ENCODE results near the gene PEX5L.

The PEX5L gene

DNA sequence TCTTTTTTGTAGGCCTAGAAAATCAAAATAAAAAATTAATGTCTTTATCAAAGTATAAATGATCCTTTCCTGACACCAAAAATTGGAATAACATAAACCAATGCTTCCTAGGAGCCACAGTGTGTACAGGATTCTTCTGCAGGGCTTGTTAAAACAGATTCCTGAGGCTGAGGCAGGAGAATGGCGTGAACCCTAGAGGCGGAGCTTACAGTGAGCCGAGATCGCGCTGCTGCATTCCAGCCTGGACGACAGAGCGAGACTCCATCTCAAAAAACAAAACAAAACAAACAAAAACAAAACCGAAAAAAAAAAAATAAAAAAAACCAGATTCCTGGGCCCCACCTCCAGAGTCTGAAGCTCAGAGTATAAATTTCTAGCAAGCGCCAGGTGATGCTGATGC is 78.0 kb downstream of the PEX5L start:
- H3K9ac ChIP-seq (ENCODE audit: low read length in 5 of 5) = no peak overlapping the region
- no peak overlapping the region for H3K4me3 ChIP-seq (ENCODE audit: low read depth in 1 of 5, low read length in 5 of 5)
- no peak overlapping the region for H3K27ac ChIP-seq (ENCODE audit: low read depth, low read length)
- H3K4me1 ChIP-seq (ENCODE audit: control insufficient read depth in 5 of 5, insufficient read depth in 5 of 5, low read length in 5 of 5) = peaks cover 0 to 9% (median 0%) of the 10 kb centered on the region in 5 donors
- no peaks in the 10 kb centered on the region for H3K27me3 ChIP-seq (ENCODE audit: control insufficient read depth in 5 of 5, insufficient read depth in 4 of 5, low read length in 5 of 5)
- no peaks in the 10 kb centered on the region for H3K36me3 ChIP-seq (ENCODE audit: control insufficient read depth in 5 of 5, insufficient read depth in 5 of 5, low read length in 5 of 5)
- H3K9me3 ChIP-seq (ENCODE audit: control insufficient read depth in 5 of 5, low read length in 5 of 5) = no peaks in the 10 kb centered on the region

DNA sequence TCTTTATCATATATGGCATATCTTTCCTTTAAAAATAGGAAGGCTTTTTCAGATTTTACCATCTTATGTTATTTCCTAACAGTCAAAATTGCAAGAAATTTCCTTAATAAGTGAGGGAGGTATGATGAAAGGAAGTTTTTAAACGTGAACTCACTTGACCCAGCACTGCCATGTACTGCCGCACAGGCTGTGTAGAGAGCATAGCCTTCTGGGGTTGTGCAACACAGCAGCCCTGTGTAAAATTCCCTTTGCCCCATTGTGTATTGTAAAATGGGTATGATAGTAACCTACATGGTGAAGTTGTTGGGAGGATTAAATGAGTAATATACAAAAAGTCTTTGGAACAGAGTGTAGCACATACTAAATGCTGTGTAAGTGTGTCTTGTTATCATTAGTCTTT is 78.6 kb downstream of the PEX5L start:
- no peak overlapping the region for H3K4me3 ChIP-seq (ENCODE audit: low read depth in 1 of 5, low read length in 5 of 5)
- H3K9ac ChIP-seq (ENCODE audit: low read length in 5 of 5) = no peak overlapping the region
- no peaks in the 10 kb centered on the region for H3K27me3 ChIP-seq (ENCODE audit: control insufficient read depth in 5 of 5, insufficient read depth in 4 of 5, low read length in 5 of 5)
- H3K9me3 ChIP-seq (ENCODE audit: control insufficient read depth in 5 of 5, low read length in 5 of 5) = no peaks in the 10 kb centered on the region
- peaks cover 0 to 9% (median 0%) of the 10 kb centered on the region in 5 donors for H3K4me1 ChIP-seq (ENCODE audit: control insufficient read depth in 5 of 5, insufficient read depth in 5 of 5, low read length in 5 of 5)
- H3K36me3 ChIP-seq (ENCODE audit: control insufficient read depth in 5 of 5, insufficient read depth in 5 of 5, low read length in 5 of 5) = no peaks in the 10 kb centered on the region
- no peak overlapping the region for H3K27ac ChIP-seq (ENCODE audit: low read depth, low read length)

DNA sequence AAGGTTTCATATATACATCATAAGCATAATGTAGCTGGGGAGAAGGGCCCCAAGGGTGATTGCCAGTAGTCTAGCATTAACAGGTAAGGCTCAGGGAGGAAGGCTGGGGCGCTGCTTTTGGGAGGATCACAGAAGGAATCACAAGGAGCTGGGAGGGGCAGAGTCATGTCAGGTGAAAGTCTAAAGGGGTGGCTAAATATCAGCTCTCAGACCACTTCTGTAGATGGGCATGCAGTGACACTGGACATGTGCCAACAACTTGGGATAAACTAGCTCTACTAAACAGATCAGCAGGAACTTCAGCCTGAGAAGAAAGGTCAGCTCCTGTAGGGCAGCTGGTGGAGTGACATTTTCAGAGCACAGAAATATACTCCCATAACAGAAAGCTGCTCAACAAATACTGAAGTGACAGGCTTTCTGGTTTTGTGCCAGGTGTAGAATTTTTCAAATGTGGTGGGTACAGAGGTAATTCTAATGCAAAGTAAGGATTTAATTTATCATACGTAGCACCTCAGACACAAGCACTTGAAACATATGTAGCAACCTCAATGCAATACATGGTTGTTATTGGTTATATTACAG is 79.4 kb downstream of the PEX5L start:
- Histone ChIP-seq H3K27me3 (ENCODE audit: control insufficient read depth in 5 of 5, insufficient read depth in 4 of 5, low read length in 5 of 5) (no peaks in the 10 kb centered on the region), H3K9me3 (ENCODE audit: control insufficient read depth in 5 of 5, low read length in 5 of 5) (no peaks in the 10 kb centered on the region), H3K9ac (ENCODE audit: low read length in 5 of 5) (no peak overlapping the region), H3K27ac (ENCODE audit: low read depth, low read length) (no peak overlapping the region), H3K4me1 (ENCODE audit: control insufficient read depth in 5 of 5, insufficient read depth in 5 of 5, low read length in 5 of 5) (peaks cover 0 to 9% (median 0%) of the 10 kb centered on the region in 5 donors), H3K4me3 (ENCODE audit: low read depth in 1 of 5, low read length in 5 of 5) (no peak overlapping the region), H3K36me3 (ENCODE audit: control insufficient read depth in 5 of 5, insufficient read depth in 5 of 5, low read length in 5 of 5) (no peaks in the 10 kb centered on the region)

DNA sequence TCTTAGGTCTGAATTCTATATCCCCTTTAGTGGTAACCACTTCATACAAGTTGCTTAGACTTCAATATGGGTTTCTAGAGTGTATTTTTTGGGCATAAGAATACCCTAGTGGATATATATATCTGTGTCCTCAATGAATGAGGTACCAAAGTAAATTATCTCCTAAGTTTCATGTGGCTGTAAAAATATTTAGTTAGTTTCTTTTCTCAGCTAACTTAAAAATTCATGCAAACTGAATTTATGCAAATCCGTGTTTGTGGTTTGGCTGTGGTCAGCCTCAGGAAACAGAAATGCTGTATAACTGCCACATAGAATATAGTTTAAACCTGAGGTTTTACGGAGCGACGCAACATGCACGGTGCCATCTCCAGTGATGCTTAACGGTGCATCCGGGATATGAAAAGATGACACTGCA is 80.3 kb downstream of the PEX5L start:
- Histone ChIP-seq H3K36me3 (ENCODE audit: control insufficient read depth in 5 of 5, insufficient read depth in 5 of 5, low read length in 5 of 5) (no peaks in the 10 kb centered on the region), H3K27me3 (ENCODE audit: control insufficient read depth in 5 of 5, insufficient read depth in 4 of 5, low read length in 5 of 5) (no peaks in the 10 kb centered on the region), H3K27ac (ENCODE audit: low read depth, low read length) (no peak overlapping the region), H3K4me1 (ENCODE audit: control insufficient read depth in 5 of 5, insufficient read depth in 5 of 5, low read length in 5 of 5) (peaks cover 0 to 9% (median 0%) of the 10 kb centered on the region in 5 donors), H3K9ac (ENCODE audit: low read length in 5 of 5) (no peak overlapping the region), H3K9me3 (ENCODE audit: control insufficient read depth in 5 of 5, low read length in 5 of 5) (no peaks in the 10 kb centered on the region), H3K4me3 (ENCODE audit: low read depth in 1 of 5, low read length in 5 of 5) (no peak overlapping the region)

DNA sequence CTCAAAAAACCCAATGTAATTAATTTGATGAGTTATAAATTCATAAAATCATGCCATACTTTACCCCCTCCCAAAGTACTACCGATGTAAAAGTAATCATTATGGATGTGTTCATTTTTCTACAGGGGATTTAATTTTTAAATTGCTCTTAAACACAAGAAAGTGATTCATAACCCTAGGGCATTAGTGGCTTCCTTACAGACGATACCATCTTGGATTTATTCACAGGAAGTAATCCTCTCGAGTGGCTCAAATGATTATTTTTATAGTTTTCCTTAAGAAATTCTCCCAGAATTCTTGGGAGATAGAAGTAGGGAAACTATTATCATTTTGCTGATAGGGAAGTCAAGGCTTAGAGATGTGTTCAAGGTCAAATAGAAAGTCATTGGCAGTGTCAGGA is 80.9 kb downstream of the PEX5L start:
- Histone ChIP-seq H3K36me3 (ENCODE audit: control insufficient read depth in 5 of 5, insufficient read depth in 5 of 5, low read length in 5 of 5) (no peaks in the 10 kb centered on the region), H3K4me3 (ENCODE audit: low read depth in 1 of 5, low read length in 5 of 5) (no peak overlapping the region), H3K27ac (ENCODE audit: low read depth, low read length) (no peak overlapping the region), H3K4me1 (ENCODE audit: control insufficient read depth in 5 of 5, insufficient read depth in 5 of 5, low read length in 5 of 5) (peaks cover 0 to 9% (median 0%) of the 10 kb centered on the region in 5 donors), H3K9ac (ENCODE audit: low read length in 5 of 5) (no peak overlapping the region), H3K9me3 (ENCODE audit: control insufficient read depth in 5 of 5, low read length in 5 of 5) (no peaks in the 10 kb centered on the region), H3K27me3 (ENCODE audit: control insufficient read depth in 5 of 5, insufficient read depth in 4 of 5, low read length in 5 of 5) (no peaks in the 10 kb centered on the region)

DNA sequence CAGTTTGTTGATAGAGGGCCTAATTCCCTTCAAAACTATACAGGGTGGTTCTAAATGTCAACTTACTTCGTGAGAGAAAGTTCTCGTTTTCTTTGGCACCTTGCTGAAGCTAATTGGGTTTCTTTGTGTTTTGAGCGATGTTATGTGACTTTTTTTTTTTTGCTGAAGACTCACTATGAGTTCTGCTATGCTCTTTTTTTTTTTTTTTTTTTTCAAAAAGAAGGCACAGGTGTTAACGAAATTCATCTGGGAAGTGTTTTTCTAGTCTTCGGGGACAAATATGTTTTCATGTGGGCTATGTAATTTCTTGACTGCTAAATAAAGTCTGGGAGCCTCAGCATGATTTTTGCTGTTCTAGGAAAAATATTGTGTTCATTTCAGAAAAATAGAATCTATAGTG is 81.5 kb downstream of the PEX5L start:
- Histone ChIP-seq H3K27me3 (ENCODE audit: control insufficient read depth in 5 of 5, insufficient read depth in 4 of 5, low read length in 5 of 5) (no peaks in the 10 kb centered on the region), H3K9ac (ENCODE audit: low read length in 5 of 5) (no peak overlapping the region), H3K9me3 (ENCODE audit: control insufficient read depth in 5 of 5, low read length in 5 of 5) (no peaks in the 10 kb centered on the region), H3K4me3 (ENCODE audit: low read depth in 1 of 5, low read length in 5 of 5) (no peak overlapping the region), H3K36me3 (ENCODE audit: control insufficient read depth in 5 of 5, insufficient read depth in 5 of 5, low read length in 5 of 5) (no peaks in the 10 kb centered on the region), H3K4me1 (ENCODE audit: control insufficient read depth in 5 of 5, insufficient read depth in 5 of 5, low read length in 5 of 5) (peaks cover 0 to 9% (median 0%) of the 10 kb centered on the region in 5 donors), H3K27ac (ENCODE audit: low read depth, low read length) (no peak overlapping the region)

DNA sequence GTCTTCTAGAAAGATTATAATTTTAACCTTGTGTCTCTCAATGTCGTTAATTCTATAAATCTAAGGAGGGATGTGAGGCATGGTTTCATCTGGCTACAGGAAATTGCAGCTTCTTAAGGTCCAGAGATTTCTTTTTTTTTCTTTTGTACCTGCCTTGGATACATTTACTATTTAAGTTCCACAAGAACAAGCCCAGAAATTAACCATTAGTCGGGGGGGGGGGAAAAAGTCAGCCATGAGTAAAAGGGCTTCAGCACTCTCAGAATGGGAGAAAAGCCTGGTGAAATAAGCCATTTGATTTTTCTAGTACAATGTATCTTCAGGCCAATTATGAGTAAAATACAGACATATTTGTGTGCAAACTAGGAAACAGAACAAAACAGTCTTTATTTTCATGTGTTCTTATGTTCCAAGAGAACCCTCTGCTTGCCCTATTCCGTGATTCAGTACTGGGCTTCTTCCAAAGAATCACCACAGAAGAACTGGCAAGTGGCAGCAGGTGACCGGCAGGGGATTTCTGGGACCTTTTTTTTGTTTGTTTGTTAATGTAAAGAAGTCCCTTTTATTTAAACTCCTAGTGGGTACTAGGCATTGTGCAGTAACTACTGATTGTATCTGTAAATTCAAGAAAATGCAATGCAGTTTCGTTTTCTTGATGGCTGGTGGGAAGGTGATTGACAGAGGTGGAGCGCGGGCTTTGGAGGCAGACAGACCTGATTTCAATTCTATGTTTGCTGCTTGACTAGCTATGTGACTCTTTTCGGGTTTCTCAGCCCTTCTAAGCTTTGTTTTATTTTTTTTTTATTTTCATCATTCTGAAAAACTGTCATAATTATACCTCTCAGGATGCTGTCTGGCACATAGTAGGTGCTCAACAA is 82.5 kb downstream of the PEX5L start:
- Histone ChIP-seq H3K36me3 (ENCODE audit: control insufficient read depth in 5 of 5, insufficient read depth in 5 of 5, low read length in 5 of 5) (no peaks in the 10 kb centered on the region), H3K4me3 (ENCODE audit: low read depth in 1 of 5, low read length in 5 of 5) (no peak overlapping the region), H3K9me3 (ENCODE audit: control insufficient read depth in 5 of 5, low read length in 5 of 5) (no peaks in the 10 kb centered on the region), H3K27ac (ENCODE audit: low read depth, low read length) (no peak overlapping the region), H3K9ac (ENCODE audit: low read length in 5 of 5) (no peak overlapping the region), H3K4me1 (ENCODE audit: control insufficient read depth in 5 of 5, insufficient read depth in 5 of 5, low read length in 5 of 5) (peaks cover 0 to 9% (median 0%) of the 10 kb centered on the region in 5 donors), H3K27me3 (ENCODE audit: control insufficient read depth in 5 of 5, insufficient read depth in 4 of 5, low read length in 5 of 5) (peaks cover 0 to 4% (median 0%) of the 10 kb centered on the region in 5 donors)

DNA sequence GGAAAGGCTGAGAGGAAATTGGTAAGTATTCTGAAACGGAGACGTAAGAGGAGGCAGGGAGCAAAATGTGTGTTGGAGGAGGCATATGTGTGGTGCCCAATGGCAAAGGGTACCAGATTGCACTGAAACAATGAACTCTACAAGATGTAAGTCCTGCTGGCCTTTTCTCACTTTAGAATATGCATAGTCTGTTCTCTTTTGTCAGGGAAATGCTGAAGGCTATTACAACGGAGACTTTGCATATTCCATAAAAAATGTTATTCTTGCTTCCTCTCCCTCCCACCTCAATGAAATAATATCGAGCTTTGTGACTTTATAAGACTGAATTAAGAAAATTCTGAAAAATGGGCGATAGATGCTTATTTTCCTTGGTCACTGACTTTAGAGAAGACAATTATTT is 85.9 kb downstream of the PEX5L start:
- no peak overlapping the region for H3K4me3 ChIP-seq (ENCODE audit: low read depth in 1 of 5, low read length in 5 of 5)
- no peak overlapping the region for H3K9ac ChIP-seq (ENCODE audit: low read length in 5 of 5)
- H3K27me3 ChIP-seq (ENCODE audit: control insufficient read depth in 5 of 5, insufficient read depth in 4 of 5, low read length in 5 of 5) = peaks cover 0 to 4% (median 0%) of the 10 kb centered on the region in 5 donors
- no peak overlapping the region for H3K27ac ChIP-seq (ENCODE audit: low read depth, low read length)
- no peaks in the 10 kb centered on the region for H3K4me1 ChIP-seq (ENCODE audit: control insufficient read depth in 5 of 5, insufficient read depth in 5 of 5, low read length in 5 of 5)
- H3K36me3 ChIP-seq (ENCODE audit: control insufficient read depth in 5 of 5, insufficient read depth in 5 of 5, low read length in 5 of 5) = no peaks in the 10 kb centered on the region
- no peaks in the 10 kb centered on the region for H3K9me3 ChIP-seq (ENCODE audit: control insufficient read depth in 5 of 5, low read length in 5 of 5)

DNA sequence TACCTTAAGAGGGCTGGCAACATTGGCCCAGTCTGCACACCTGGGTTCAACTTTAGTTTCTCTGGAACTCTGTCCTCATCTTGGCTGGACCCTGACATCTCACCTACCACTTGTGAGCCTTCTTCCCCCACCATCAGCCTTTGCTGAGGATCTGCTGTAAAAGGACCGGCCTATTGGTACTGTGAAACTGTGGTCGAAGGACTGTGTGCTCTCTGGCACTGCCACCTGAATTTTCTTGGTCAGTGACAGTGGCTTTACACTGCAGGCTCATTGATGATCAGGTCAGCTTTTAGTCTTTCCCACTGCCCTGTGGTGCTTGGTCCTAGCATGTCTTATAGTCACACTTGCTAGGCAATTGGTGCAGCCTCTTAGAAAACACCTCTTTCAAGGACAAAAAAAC is 86.9 kb downstream of the PEX5L start:
- Histone ChIP-seq H3K36me3 (ENCODE audit: control insufficient read depth in 5 of 5, insufficient read depth in 5 of 5, low read length in 5 of 5) (no peaks in the 10 kb centered on the region), H3K4me3 (ENCODE audit: low read depth in 1 of 5, low read length in 5 of 5) (no peak overlapping the region), H3K9me3 (ENCODE audit: control insufficient read depth in 5 of 5, low read length in 5 of 5) (no peaks in the 10 kb centered on the region), H3K4me1 (ENCODE audit: control insufficient read depth in 5 of 5, insufficient read depth in 5 of 5, low read length in 5 of 5) (no peaks in the 10 kb centered on the region), H3K27me3 (ENCODE audit: control insufficient read depth in 5 of 5, insufficient read depth in 4 of 5, low read length in 5 of 5) (peaks cover 0 to 4% (median 0%) of the 10 kb centered on the region in 5 donors), H3K27ac (ENCODE audit: low read depth, low read length) (no peak overlapping the region), H3K9ac (ENCODE audit: low read length in 5 of 5) (no peak overlapping the region)

DNA sequence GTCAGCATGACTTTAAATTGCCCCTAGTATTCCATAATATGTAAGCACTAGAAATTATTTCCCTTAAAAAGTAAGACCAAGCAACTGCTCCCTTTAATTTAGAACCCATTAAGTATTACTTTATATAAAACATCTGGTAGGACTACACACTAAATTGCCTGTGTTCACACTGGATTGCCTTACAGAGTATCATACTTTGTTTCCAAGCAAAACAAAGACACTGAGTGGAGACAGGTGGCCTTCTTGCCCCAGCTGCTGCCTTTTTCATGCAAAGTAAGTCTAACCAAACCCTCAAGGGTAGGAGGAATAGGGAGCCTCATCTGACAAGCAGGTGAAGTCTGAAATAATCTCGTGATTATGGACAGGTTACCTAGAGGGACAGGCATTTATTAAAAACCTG is 87.3 kb downstream of the PEX5L start:
- no peak overlapping the region for H3K27ac ChIP-seq (ENCODE audit: low read depth, low read length)
- H3K27me3 ChIP-seq (ENCODE audit: control insufficient read depth in 5 of 5, insufficient read depth in 4 of 5, low read length in 5 of 5) = peaks cover 0 to 4% (median 0%) of the 10 kb centered on the region in 5 donors
- H3K9ac ChIP-seq (ENCODE audit: low read length in 5 of 5) = no peak overlapping the region
- H3K9me3 ChIP-seq (ENCODE audit: control insufficient read depth in 5 of 5, low read length in 5 of 5) = no peaks in the 10 kb centered on the region
- H3K36me3 ChIP-seq (ENCODE audit: control insufficient read depth in 5 of 5, insufficient read depth in 5 of 5, low read length in 5 of 5) = no peaks in the 10 kb centered on the region
- H3K4me3 ChIP-seq (ENCODE audit: low read depth in 1 of 5, low read length in 5 of 5) = no peak overlapping the region
- no peaks in the 10 kb centered on the region for H3K4me1 ChIP-seq (ENCODE audit: control insufficient read depth in 5 of 5, insufficient read depth in 5 of 5, low read length in 5 of 5)
